HEK293 (cell line): ENCODE measurements around the gene NSG1.

ENCODE experiments used
- HOXA7 ChIP-seq: sonication (generic); formaldehyde crosslinking; IDR thresholded peaks from 2 replicates; pipeline ENCODE4 v1.8.1; 2022; ENCODE audit warnings: missing genetic modification reagents, borderline replicate concordance
- MEIS1 ChIP-seq: sonication (generic); formaldehyde crosslinking; IDR thresholded peaks from 2 replicates; pipeline ENCODE4 v1.8.1; 2022; ENCODE audit warnings: missing genetic modification reagents, mild to moderate bottlenecking, borderline replicate concordance
- SETDB1 ChIP-seq: IDR thresholded peaks from one replicate; pipeline ENCODE4 v1.6.1; 2017; ENCODE audit warnings: mild to moderate bottlenecking, low read length, moderate library complexity, mixed read lengths; ENCODE audit not compliant: insufficient read length
- YY1 ChIP-seq: fragments of 450-650 bp; formaldehyde crosslinking; IDR thresholded peaks from 2 replicates; pipeline ENCODE4 v1.5.1; 2018; ENCODE audit warnings: missing biosample characterization, missing genetic modification characterization
- ZEB2 ChIP-seq: fragments of 450-650 bp; formaldehyde crosslinking; IDR thresholded peaks from 2 replicates; pipeline ENCODE4 v1.5.1; 2016; ENCODE audit warnings: missing biosample characterization, missing genetic modification characterization
- ZIC2 ChIP-seq: fragments of 450-650 bp; formaldehyde crosslinking; IDR thresholded peaks from 2 replicates; pipeline ENCODE4 v1.5.1; 2016; ENCODE audit warnings: missing biosample characterization, missing genetic modification characterization
- ZNF302 ChIP-seq: fragments of 450-650 bp; formaldehyde crosslinking; IDR thresholded peaks from 2 replicates; pipeline ENCODE4 v1.5.1; 2016; ENCODE audit warnings: missing biosample characterization, missing genetic modification characterization, low read depth
- ZNF404 ChIP-seq: fragments of 450-650 bp; formaldehyde crosslinking; IDR thresholded peaks from 2 replicates; pipeline ENCODE4 v1.5.1; 2017; ENCODE audit warnings: missing biosample characterization, missing genetic modification characterization
- ZNF549 ChIP-seq: fragments of 450-650 bp; IDR thresholded peaks from 2 replicates; pipeline ENCODE4 v1.5.1; 2018; ENCODE audit warnings: missing biosample characterization, missing genetic modification characterization, mild to moderate bottlenecking, inconsistent platforms, moderate library complexity
- TF ChIP-seq, protein P1 (sequence below): fragments of 450-650 bp; formaldehyde crosslinking; IDR thresholded peaks from 2 replicates; pipeline ENCODE4 v1.5.1; 2016; ENCODE audit warnings: missing biosample characterization, missing genetic modification characterization, borderline replicate concordance
- TF ChIP-seq, protein P2 (sequence below): fragments of 450-650 bp; formaldehyde crosslinking; IDR thresholded peaks from 2 replicates; pipeline ENCODE4 v1.5.1; 2016; ENCODE audit warnings: missing biosample characterization, missing genetic modification characterization
- TF ChIP-seq, protein P3 (sequence below): fragments of 450-650 bp; formaldehyde crosslinking; IDR thresholded peaks from 2 replicates; pipeline ENCODE4 v1.5.1; 2016; ENCODE audit warnings: missing biosample characterization, missing genetic modification characterization
- TF ChIP-seq, protein P4 (sequence below): fragments of 450-650 bp; formaldehyde crosslinking; IDR thresholded peaks from 2 replicates; pipeline ENCODE4 v1.5.1; 2016; ENCODE audit warnings: missing biosample characterization, missing genetic modification characterization, low read depth

DNA sequence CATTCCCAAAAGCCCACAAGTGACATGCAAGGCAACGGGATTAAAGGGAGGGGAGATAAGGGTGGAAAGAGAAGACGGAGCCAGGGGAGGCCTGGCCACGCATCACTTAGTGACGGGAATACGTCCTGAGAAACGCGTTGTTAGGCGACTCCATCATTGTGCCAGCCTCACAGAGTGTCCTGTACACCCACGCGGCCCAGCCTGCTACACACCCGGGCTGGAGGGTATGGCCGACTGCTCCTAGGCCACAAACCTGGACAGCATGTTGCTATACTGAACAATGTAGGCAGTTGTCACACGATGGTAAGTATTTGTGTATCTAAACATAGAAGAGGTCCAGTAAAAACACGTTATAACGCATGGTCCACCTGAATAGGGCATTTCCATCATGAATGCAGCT, 23.4 kb downstream of the NSG1 start:
- TF ChIP-seq SETDB1 (no peak), HOXA7 (no peak), MEIS1 (CRISPR knock-in tag) (no peak), YY1 (tag by site-specific recombination) (no peak), ZEB2 (tag by site-specific recombination) (no peak), ZNF549 (no peak), ZNF404 (no peak), ZIC2 (no peak), ZNF302 (no peak)
- TF ChIP-seq, protein P1, sequence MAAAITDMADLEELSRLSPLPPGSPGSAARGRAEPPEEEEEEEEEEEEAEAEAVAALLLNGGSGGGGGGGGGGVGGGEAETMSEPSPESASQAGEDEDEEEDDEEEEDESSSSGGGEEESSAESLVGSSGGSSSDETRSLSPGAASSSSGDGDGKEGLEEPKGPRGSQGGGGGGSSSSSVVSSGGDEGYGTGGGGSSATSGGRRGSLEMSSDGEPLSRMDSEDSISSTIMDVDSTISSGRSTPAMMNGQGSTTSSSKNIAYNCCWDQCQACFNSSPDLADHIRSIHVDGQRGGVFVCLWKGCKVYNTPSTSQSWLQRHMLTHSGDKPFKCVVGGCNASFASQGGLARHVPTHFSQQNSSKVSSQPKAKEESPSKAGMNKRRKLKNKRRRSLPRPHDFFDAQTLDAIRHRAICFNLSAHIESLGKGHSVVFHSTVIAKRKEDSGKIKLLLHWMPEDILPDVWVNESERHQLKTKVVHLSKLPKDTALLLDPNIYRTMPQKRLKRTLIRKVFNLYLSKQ (tag by site-specific recombination) = no peak
- TF ChIP-seq, protein P2, sequence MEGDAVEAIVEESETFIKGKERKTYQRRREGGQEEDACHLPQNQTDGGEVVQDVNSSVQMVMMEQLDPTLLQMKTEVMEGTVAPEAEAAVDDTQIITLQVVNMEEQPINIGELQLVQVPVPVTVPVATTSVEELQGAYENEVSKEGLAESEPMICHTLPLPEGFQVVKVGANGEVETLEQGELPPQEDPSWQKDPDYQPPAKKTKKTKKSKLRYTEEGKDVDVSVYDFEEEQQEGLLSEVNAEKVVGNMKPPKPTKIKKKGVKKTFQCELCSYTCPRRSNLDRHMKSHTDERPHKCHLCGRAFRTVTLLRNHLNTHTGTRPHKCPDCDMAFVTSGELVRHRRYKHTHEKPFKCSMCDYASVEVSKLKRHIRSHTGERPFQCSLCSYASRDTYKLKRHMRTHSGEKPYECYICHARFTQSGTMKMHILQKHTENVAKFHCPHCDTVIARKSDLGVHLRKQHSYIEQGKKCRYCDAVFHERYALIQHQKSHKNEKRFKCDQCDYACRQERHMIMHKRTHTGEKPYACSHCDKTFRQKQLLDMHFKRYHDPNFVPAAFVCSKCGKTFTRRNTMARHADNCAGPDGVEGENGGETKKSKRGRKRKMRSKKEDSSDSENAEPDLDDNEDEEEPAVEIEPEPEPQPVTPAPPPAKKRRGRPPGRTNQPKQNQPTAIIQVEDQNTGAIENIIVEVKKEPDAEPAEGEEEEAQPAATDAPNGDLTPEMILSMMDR (tag by site-specific recombination) = no peak
- TF ChIP-seq, protein P3, sequence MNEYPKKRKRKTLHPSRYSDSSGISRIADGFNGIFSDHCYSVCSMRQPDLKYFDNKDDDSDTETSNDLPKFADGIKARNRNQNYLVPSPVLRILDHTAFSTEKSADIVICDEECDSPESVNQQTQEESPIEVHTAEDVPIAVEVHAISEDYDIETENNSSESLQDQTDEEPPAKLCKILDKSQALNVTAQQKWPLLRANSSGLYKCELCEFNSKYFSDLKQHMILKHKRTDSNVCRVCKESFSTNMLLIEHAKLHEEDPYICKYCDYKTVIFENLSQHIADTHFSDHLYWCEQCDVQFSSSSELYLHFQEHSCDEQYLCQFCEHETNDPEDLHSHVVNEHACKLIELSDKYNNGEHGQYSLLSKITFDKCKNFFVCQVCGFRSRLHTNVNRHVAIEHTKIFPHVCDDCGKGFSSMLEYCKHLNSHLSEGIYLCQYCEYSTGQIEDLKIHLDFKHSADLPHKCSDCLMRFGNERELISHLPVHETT (tag by site-specific recombination) = no peak
- TF ChIP-seq, protein P4, sequence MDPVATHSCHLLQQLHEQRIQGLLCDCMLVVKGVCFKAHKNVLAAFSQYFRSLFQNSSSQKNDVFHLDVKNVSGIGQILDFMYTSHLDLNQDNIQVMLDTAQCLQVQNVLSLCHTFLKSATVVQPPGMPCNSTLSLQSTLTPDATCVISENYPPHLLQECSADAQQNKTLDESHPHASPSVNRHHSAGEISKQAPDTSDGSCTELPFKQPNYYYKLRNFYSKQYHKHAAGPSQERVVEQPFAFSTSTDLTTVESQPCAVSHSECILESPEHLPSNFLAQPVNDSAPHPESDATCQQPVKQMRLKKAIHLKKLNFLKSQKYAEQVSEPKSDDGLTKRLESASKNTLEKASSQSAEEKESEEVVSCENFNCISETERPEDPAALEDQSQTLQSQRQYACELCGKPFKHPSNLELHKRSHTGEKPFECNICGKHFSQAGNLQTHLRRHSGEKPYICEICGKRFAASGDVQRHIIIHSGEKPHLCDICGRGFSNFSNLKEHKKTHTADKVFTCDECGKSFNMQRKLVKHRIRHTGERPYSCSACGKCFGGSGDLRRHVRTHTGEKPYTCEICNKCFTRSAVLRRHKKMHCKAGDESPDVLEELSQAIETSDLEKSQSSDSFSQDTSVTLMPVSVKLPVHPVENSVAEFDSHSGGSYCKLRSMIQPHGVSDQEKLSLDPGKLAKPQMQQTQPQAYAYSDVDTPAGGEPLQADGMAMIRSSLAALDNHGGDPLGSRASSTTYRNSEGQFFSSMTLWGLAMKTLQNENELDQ (tag by site-specific recombination) = no peak
